Thoracic aorta (tissue), 2 donors: ENCODE results near the gene TMEM179. TPM values are rescaled to one million over a fixed set of nuclear protein-coding genes. Genes with fewer than 3 reads are reported as not detected.
A peak's percentile ranks its signal among the peaks of the same experiment; 100 is the strongest.

Experiments
- ATAC-seq: fragments of 150-250 bp; one replicate; pipeline ENCODE4 v1.8.0; 2017; ENCODE audit warnings: low read depth; ENCODE audit not compliant: insufficient number of reproducible peaks, low FRiP score
- DNase-seq: peaks from one replicate; pipeline ENCODE4 v3.0.0-alpha.2; 2020; ENCODE audit warnings: low spot score
- H3K27ac ChIP-seq, 2 donors: fragments of 200-600 bp; sonication (generic); 1 replicate in 1 of 2; 2 replicates in 1 of 2; pipeline ENCODE4 v1.5.1; 2016; ENCODE audit warnings: mild to moderate bottlenecking in 2 of 2, moderate library complexity in 2 of 2
- H3K27me3 ChIP-seq: fragments of 200-600 bp; sonication (generic); replicated peaks from 2 replicates; pipeline ENCODE4 v1.6.0; 2016; ENCODE audit warnings: mild to moderate bottlenecking; ENCODE audit not compliant: insufficient read depth
- H3K36me3 ChIP-seq: fragments of 200-600 bp; sonication (generic); one replicate; pipeline ENCODE4 v1.5.1; 2016
- H3K4me1 ChIP-seq, 2 donors: fragments of 200-600 bp; sonication (generic); 1 replicate in 1 of 2; 2 replicates in 1 of 2; pipeline versions ENCODE4 v1.5.1 to v1.6.0; 2016; ENCODE audit warnings: low read depth in 2 of 2, mild to moderate bottlenecking in 1 of 2; ENCODE audit not compliant: control insufficient read depth in 1 of 2
- H3K4me3 ChIP-seq: fragments of 200-600 bp; sonication (generic); 2 replicates; pipeline ENCODE4 v1.5.1; 2016; ENCODE audit warnings: mild to moderate bottlenecking
- H3K9me3 ChIP-seq: fragments of 200-600 bp; sonication (generic); 2 replicates; pipeline ENCODE4 v1.5.1; 2016
- total RNA-seq, 2 donors: library from RNA; depleted of rRNA; stranded (reverse); fragments of >200 nt; gene quantifications; one replicate each; pipeline versions ENCODE4 v1.1.0 to v1.2.3, GENCODE V29; 2016
- TF ChIP-seq, protein P1 (sequence below): fragments of 200-600 bp; sonication (generic); IDR thresholded peaks from one replicate; pipeline ENCODE4 v1.5.1; 2019; ENCODE audit warnings: antibody characterized with exemption

Gene TMEM179
- total RNA-seq, 2 donors from 2014 or later, result not detected

DNA sequence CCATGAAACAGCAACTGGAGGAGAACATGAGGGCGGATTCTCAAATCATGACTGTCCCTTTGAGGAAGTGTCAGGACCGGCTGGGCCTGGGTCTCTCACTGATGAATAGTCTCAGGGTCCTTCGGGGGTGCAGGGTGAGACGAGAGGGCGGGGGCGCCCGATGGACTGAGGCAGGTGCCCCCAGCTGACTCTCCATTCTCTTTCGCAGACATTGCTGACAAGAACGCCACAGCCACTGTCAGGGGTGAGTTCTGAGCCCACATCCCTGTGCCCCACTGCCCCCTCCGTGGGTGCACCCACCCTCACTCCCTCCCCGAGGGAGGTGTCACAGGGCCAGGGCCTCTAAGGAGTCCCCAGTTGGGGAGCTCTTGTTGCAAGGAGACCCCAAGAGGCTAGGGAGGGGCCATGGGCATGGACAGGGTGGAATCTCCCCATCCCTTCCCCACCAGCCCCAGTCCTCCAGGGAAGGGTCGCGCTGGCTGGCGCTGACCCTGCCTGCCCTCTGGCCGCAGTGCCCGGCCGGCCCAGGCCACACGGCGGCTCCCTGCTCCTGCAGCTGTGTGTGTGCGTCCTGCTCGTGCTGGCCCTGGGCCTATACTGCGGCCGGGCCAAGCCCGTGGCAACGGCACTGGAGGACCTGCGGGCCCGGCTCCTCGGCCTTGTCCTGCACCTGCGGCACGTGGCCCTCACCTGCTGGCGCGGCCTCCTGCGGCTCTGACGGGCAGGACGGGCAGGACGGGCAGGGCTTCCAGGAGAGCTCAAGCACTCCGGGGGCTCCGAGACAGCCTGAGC, 16.3 kb downstream of the TMEM179 start:
- Histone ChIP-seq H3K27ac (no peak overlapping the region), H3K36me3 (no peaks in the 10 kb centered on the region), H3K4me1 (peaks cover 11 to 40% of the 10 kb centered on the region in 2 donors), H3K4me3 (no peak overlapping the region), H3K27me3 (no peaks in the 10 kb centered on the region), H3K9me3 (no peaks in the 10 kb centered on the region)
- DNase-seq, result no peak
- TF ChIP-seq, protein P1, sequence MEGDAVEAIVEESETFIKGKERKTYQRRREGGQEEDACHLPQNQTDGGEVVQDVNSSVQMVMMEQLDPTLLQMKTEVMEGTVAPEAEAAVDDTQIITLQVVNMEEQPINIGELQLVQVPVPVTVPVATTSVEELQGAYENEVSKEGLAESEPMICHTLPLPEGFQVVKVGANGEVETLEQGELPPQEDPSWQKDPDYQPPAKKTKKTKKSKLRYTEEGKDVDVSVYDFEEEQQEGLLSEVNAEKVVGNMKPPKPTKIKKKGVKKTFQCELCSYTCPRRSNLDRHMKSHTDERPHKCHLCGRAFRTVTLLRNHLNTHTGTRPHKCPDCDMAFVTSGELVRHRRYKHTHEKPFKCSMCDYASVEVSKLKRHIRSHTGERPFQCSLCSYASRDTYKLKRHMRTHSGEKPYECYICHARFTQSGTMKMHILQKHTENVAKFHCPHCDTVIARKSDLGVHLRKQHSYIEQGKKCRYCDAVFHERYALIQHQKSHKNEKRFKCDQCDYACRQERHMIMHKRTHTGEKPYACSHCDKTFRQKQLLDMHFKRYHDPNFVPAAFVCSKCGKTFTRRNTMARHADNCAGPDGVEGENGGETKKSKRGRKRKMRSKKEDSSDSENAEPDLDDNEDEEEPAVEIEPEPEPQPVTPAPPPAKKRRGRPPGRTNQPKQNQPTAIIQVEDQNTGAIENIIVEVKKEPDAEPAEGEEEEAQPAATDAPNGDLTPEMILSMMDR, result no peak
- no peak for ATAC-seq

DNA sequence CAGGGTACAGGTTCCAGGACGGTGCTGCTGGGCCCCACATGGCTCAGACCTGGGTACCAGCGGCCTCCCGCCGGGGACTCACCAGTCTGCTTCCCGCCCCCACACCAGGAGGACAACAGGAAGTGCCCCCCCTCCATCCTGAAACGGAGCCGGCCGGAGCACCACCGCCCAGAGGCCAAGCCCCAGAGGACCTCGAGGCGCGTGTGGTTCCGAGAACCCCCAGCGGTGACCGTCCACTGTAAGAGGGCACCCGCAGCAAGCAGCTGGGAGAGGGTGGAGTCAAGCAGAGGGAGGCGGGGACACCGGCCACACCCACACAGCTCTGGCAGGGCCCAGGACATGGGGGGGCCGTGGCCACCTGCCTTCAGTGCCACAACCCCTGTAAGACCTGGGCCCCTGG, 16.9 kb downstream of the TMEM179 start:
- no peak overlapping the region for H3K27ac ChIP-seq
- ATAC-seq, result no peak
- TF ChIP-seq, protein P1, result no peak

DNA sequence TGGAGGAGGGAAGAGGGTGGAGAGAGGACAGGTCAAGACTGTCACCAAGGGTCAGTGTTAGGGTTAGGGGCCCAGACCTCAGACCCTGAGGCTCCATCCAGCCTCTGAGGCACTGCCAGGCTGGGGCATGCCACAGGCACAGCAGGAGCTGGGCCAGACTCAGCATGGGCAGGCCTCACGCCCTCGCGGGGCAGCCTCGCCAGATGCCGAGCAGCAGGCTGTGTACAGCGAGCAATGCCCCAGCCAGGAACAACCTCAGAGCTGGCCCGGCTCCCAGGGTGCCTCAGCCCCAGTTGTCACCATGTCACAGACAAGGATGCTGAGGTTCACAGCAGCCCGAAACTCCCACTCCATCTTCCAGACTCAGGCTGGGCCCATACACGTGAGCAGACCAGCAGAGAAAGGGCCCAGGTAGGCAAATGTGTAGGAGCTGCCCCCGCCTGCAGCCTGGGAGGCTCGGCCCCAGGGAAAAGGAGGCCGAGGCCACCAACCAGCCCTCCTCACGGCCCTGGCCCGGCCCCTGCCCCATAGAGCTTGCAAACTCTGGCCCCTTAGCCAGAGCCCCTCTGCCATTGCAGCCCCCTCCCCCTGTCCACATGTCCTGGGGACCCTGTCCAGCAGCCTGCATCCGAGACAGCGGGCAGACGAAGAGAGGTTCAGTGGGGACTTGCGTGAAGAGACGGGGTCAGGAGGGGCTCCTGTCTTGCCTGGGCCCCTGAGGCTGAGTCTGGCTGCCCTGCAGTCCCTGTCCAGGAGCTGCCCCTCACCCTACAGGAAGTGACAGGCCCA, 17.5 kb downstream of the TMEM179 start:
- Histone ChIP-seq H3K4me1 (peaks cover 21 to 53% of the 10 kb centered on the region in 2 donors), H3K9me3 (no peaks in the 10 kb centered on the region), H3K27ac (peak overlapping the region; percentile 72 to 78), H3K27me3 (no peaks in the 10 kb centered on the region), H3K4me3 (no peak overlapping the region), H3K36me3 (no peaks in the 10 kb centered on the region)
- peak; percentile 45 for ATAC-seq
- TF ChIP-seq, protein P1, result no peak
- peak; percentile 29 for DNase-seq

More for the DNA sequence above, 16.9 kb downstream of the TMEM179 start:
- H3K27me3 ChIP-seq, result no peaks in the 10 kb centered on the region
- H3K9me3 ChIP-seq, result no peaks in the 10 kb centered on the region
- DNase-seq, result no peak
- H3K4me1 ChIP-seq, result peaks cover 15 to 46% of the 10 kb centered on the region in 2 donors
- no peaks in the 10 kb centered on the region for H3K36me3 ChIP-seq
- no peak overlapping the region for H3K4me3 ChIP-seq

DNA sequence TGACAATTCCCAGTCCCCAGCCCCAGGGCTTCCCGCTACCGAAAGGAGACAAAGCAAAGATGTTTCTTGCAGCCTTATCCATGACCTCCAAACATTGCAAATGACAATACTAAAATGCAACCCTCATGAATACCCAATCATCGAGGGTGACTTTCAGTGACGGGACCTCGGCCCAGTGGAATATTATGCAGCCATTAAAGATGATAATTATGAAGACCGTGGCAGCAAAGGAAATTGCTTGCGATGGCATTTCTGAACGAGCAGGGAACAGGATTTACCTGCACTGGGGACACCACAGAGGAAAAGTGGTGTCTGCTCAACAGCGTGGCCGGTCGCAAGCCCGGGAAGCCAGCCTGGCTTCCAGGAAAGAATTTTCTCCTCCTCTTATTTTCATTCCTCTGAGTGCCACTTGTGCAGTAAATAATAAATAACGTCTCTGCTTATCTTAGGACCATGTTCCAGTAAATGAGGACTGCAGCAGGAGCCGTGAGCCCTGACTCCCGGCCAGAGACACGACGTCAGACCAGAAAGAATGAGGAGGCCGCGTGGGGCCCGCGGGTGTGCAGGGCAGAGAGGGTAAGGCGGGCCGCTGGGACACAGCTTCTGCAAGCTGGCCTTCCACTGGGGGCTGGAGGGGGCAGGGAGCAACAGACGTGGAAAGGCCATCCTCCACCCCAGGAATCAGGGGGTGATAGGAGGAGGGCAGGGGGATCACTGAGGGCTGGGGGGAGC, 18.4 kb downstream of the TMEM179 start:
- TF ChIP-seq, protein P1, result no peak
- Histone ChIP-seq H3K4me1 (peaks cover 30 to 62% of the 10 kb centered on the region in 2 donors), H3K27ac (peak overlapping the region; percentile 72 to 78), H3K4me3 (no peak overlapping the region), H3K9me3 (no peaks in the 10 kb centered on the region), H3K27me3 (no peaks in the 10 kb centered on the region), H3K36me3 (no peaks in the 10 kb centered on the region)
- ATAC-seq (no peak), DNase-seq (peak; percentile 31)
